GM21390 (cell line): ENCODE data around the gene SH3BP1.
"Not testable (repeated sequence)": the region's sequence is repeated elsewhere in the genome, so short reads cannot be mapped to it uniquely, and the experiment has no call there.

ENCODE experiments used
- ATAC-seq: cut with Tn5 transposase; IDR thresholded peaks from one replicate; pipeline ENCODE4 v1.9.1; 2021; ENCODE audit not compliant: unreplicated experiment

Gene SH3BP1

GRCh38 chr22:37639070-37639760 lies at the start of gene SH3BP1:
Gene SH3BP1 (plus strand): TSS chr22:37639669. CDS start chr22:37639788, 119 bp downstream.
- ATAC-seq, result no peak

- not testable (repeated sequence) for ATAC-seq
Measured at GRCh38 chr22:37591081-37591480, 48.4 kb upstream of the SH3BP1 start.

GRCh38 chr22:37591823-37592404 lies 47.6 kb upstream of the SH3BP1 start:
- no peak for ATAC-seq

GRCh38 chr22:37594237-37594636 lies 45.2 kb upstream of the SH3BP1 start:
- ATAC-seq, result no peak

- ATAC-seq, result no peak
Measured at GRCh38 chr22:37599153-37599552, 40.3 kb upstream of the SH3BP1 start.

GRCh38 chr22:37601203-37601539 lies 38.3 kb upstream of the SH3BP1 start:
- ATAC-seq, result no peak

GRCh38 chr22:37601540-37602442 lies 37.7 kb upstream of the SH3BP1 start:
- ATAC-seq, result no peak

GRCh38 chr22:37602546-37603277 lies 36.8 kb upstream of the SH3BP1 start:
- ATAC-seq, result not testable (repeated sequence)

- ATAC-seq, result no peak
Measured at GRCh38 chr22:37604074-37604473, 35.4 kb upstream of the SH3BP1 start.

GRCh38 chr22:37604875-37605274 lies 34.6 kb upstream of the SH3BP1 start:
- no peak for ATAC-seq

- no peak for ATAC-seq
Measured at GRCh38 chr22:37607010-37607934, 32.2 kb upstream of the SH3BP1 start.

- ATAC-seq, result peak; percentile 1
Measured at GRCh38 chr22:37607935-37608476, 31.5 kb upstream of the SH3BP1 start.

GRCh38 chr22:37608477-37609239 lies 30.8 kb upstream of the SH3BP1 start, which contains the start of gene GGA1:
Gene GGA1 (plus strand): TSS chr22:37608834. CDS start chr22:37608861, 27 bp downstream.
- peak; percentile 61 for ATAC-seq

- no peak for ATAC-seq
Measured at GRCh38 chr22:37609240-37610152, 30.0 kb upstream of the SH3BP1 start.

- ATAC-seq, result not testable (repeated sequence)
Measured at GRCh38 chr22:37610153-37610475, 29.4 kb upstream of the SH3BP1 start.

- no peak for ATAC-seq
Measured at GRCh38 chr22:37610480-37611129, 28.9 kb upstream of the SH3BP1 start.

GRCh38 chr22:37611207-37611606 lies 28.3 kb upstream of the SH3BP1 start:
- ATAC-seq, result no peak
